Lower leg skin (tissue), 3 donors: ENCODE measurements around the gene OBSCN.

ENCODE experiments used
- CTCF ChIP-seq, 3 donors: fragments of 450-650 bp; IDR thresholded peaks; one replicate each; pipeline ENCODE4 v1.5.1; 2016; ENCODE audit warnings: antibody characterized with exemption in 3 of 3, mild to moderate bottlenecking in 3 of 3, moderate library complexity in 2 of 3
- POLR2A ChIP-seq, 2 donors: fragments of 450-650 bp; IDR thresholded peaks; one replicate each; pipeline ENCODE4 v1.6.1; 2016 to 2017; ENCODE audit warnings: antibody characterized with exemption in 2 of 2, mild to moderate bottlenecking in 1 of 2, moderate library complexity in 1 of 2

- TF ChIP-seq POLR2A (IDR thresholded peaks at IDR 0.05) (no peak), CTCF (IDR thresholded peaks at IDR 0.05) (no peak)
Measured at GRCh38 chr1:228405200-228405978, 197.5 kb downstream of the OBSCN start.
